Left renal pelvis (tissue), 4 donors: ENCODE results near the gene SRPK3. TPM values are rescaled to one million over a fixed set of nuclear protein-coding genes. Genes with fewer than 3 reads are reported as not detected.

ENCODE experiments used
- DNase-seq, 4 donors: peaks; one replicate each; pipeline ENCODE4 v3.0.0-alpha.2; 2013; ENCODE audit warnings: low read depth in 4 of 4, low spot score in 3 of 4
- polyA plus RNA-seq, 4 donors: library from polyadenylated mRNA; unstranded; fragments of 120-200 nt; gene quantifications; one replicate each; pipeline ENCODE4 v1.2.1, GENCODE V29; 2013; ENCODE audit not compliant: insufficient read length in 4 of 4

SRPK3 gene
- polyA plus RNA-seq, 4 donors, result 0.65 to 6.7 (median 1.9) TPM

DNA sequence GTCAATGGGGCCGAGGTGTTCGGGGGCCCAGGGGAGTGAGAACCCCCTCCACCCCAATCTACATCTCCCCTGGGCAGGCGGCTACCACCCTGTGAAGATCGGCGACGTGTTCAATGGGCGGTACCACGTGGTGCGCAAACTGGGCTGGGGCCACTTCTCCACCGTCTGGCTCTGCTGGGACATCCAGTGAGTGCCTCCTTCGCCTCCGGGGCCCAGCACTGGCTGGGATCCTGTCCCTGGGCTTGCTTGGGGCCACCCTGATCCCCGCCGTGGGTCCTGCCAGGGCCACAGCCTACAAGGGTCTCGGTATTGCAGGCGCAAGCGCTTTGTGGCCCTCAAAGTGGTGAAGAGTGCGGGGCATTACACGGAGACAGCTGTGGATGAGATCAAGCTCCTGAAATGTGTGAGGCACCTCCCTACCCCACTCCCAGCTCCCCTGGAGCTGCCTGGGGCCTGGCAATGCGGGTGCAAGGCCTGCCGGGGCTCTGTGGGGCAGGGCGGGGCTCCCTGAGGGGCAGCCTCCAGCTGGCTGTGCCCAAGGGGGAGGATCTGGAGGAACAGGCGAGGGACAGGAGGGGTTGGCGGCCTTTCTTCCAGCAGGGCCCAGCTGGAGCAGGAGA is 697 bp downstream of the SRPK3 start:
- DNase-seq, result no peak

DNA sequence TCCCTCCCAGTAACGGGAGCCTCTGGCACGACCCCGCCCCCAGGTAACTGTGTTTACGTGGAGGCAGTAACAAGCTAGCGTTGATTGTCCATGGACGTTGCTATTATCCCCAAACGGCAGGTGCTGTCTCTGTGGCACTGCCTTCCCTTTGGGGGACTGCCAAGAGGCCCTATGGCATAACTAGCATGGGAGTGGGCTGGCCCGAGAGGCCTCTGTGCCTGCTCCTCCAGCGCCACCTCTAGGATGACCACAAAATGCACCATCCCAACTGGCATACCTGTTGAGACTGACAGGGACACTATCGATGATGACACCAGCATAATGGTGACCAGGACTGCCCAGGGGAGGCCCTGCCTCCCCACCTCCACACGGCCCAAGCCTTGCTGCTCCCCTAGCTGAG is 1.5 kb downstream of the SRPK3 start:
- no peak for DNase-seq

DNA sequence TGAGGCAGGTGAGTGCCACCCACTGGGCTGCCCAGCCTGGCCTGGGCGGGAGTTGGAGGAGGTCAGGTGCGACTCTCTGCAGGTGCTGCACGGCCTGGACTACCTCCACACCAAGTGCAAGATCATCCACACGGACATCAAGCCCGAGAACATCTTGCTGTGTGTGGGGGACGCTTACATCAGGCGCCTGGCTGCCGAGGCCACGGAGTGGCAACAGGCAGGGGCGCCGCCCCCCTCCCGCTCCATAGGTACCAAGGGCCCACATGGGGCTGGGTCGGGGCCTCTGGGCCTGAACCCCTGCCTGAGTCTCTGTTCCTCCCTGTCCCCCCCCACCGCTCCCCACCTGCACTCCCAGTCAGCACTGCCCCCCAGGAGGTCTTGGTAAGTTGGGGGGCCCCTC is 2.0 kb downstream of the SRPK3 start:
- no peak for DNase-seq

DNA sequence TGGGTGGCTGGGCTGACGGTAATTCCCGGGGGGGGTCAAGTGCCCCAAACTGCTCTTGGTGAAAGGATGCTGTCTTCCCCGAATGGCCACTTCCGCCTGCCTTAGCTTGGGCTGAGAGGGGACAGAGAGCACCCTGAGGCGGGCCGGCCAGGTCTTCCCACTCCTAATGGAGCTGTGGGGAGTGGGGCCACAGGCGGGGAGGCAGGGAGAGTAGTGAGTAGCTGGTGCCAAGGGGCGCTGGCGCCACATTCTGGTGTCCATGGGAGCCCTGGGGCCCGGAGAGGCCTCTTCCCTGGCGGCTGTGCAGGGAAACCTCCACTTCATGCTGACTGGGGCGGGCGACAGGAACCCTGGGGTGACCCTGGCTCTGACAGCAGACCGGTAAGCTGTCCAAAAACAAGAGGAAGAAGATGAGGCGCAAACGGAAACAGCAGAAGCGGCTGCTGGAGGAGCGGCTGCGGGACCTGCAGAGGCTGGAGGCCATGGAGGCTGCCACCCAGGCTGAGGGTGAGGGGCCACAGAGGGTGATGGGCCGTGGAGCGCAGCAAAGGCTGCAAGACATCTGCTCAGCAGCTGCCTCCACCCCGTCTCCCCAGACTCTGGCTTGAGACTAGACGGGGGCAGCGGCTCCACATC is 2.7 kb downstream of the SRPK3 start:
- no peak for DNase-seq

DNA sequence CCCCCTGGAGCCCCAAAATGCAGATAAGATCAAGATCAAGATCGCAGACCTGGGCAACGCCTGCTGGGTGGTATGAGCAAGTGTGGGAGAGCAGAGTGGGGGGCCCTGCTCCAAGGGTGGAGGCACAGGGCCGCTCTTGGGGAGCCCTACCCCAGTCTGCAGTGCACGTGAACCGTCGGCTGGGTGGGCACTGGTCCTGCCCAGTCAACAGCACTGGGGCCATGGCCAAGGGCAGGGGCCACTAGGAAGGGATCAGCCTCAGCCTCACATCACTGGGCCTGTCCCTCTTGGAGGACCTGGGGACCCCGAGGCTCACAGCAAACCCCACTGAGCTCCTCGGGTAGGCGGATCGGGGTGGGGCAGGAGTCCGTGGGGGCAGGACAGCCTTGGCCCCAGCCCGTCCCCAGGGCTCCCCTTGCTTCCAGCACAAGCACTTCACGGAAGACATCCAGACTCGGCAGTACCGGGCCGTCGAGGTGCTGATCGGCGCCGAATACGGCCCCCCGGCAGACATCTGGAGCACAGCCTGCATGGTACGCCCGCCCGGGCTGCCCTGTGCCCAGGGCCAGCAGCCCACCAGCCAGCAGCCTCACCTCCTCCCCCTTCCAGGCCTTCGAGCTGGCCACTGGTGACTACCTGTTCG is 3.6 kb downstream of the SRPK3 start:
- no peak for DNase-seq

DNA sequence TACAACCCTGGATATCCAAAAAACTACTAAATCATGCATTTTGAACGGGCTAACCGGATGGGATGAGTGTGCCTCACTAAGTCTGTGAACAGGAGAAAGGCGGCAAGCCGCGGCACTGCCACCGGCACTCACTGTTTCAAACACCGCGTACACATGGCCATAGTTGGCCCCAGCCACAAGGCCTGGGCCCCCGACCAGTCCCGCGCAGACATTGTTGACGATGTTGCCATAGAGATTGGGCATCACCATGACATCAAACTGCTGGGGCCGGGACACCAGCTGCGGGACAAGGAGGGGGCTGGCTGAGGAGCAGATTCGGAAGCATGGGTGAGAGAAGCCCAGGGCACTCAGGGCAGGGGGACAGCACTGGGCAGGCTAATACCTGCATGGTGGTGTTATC is 5.8 kb downstream of the SRPK3 start:
- DNase-seq, result no peak

DNA sequence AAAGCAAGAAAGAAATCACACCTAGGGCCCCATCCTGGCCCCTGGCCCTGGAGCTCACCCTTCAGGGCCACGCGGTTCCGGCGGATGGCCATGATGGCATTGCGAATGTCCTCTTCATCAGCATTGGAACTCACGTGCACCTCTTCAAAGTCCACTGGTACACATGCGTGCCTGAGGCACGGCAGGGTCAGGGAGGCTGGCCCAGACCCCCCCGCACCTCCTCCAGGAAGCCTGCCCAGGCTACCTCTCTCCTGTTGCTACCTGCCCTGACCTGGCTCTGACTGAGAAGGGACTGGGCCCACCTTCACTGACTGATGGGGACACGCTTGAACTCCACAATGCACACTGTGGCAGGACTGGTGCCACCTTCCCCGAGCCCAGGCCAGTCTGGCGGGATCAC is 8.8 kb downstream of the SRPK3 start:
- no peak for DNase-seq

DNA sequence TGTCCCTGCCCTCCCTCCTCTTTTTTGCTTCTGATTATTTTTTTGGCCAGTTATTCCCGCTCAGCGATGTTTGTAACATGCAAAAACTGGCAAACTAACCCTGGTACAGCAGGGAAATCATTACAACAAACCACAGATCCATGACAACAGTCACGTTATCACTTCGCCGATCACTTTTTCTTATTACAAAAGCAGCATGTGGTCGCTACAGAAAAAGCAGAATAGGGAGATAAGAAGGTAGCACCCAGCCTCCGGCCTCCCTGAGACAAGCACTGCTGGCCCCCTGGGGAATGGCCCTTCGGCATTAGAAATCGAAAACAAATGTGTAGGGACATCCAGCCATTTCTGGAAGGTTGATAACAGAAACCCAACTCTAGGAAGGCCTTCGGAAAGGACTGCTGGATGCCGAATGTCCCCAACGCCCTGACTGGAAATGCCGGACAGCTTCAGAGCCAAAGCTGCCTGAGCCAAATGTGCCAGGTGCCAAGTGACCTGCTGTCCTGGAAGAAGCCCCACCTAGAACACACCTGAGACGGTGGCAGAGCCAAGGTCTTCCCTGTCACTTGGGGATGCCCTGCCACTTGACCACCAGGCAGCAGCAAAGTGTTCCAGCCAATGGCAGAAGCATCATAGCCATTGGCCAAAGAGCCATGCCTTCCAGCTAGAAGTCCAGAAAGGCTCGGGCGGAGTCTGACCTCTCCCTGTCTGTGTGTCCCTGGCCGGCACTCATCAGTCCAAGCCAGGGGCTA is 10.4 kb downstream of the SRPK3 start:
- DNase-seq, result no peak

DNA sequence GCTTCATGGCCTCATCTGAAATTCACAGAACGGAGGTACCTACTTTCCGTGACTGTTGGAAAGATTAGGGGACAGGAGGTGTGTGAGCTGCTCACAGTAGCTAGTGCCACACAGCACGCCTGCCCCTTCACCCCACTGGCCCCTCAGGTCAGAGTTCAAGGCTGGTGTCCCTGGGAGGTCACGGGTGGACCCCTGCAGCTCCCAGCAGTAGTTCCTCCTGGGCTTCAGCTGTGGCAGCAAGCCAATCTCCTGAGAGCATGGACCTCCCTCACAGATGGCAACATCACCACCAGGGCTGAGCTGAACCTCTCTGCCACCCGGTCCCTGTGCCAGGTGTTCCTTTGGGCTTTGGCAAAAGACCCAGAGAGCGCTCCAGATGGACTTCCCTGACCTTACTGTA is 11.5 kb downstream of the SRPK3 start:
- no peak for DNase-seq

DNA sequence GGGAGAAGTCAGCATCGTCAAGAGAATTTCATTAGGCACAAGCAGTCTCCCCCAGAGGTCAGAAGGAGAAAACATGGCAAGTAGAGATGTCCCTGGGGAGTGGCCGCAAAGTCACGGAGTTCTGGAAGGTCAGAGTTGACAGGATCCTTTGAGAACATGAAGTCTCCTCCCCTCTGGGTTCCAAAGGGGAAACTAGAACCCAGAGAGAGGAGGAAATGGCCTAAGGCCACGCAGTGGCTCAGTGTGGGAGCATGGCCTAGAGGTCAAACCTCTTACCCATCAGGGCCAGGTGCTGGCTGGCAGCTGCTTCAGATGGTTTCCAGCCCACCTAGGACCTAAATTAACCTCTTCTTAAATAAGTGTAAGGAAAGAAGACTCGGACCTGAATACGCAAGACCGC is 12.4 kb downstream of the SRPK3 start:
- DNase-seq, result no peak

DNA sequence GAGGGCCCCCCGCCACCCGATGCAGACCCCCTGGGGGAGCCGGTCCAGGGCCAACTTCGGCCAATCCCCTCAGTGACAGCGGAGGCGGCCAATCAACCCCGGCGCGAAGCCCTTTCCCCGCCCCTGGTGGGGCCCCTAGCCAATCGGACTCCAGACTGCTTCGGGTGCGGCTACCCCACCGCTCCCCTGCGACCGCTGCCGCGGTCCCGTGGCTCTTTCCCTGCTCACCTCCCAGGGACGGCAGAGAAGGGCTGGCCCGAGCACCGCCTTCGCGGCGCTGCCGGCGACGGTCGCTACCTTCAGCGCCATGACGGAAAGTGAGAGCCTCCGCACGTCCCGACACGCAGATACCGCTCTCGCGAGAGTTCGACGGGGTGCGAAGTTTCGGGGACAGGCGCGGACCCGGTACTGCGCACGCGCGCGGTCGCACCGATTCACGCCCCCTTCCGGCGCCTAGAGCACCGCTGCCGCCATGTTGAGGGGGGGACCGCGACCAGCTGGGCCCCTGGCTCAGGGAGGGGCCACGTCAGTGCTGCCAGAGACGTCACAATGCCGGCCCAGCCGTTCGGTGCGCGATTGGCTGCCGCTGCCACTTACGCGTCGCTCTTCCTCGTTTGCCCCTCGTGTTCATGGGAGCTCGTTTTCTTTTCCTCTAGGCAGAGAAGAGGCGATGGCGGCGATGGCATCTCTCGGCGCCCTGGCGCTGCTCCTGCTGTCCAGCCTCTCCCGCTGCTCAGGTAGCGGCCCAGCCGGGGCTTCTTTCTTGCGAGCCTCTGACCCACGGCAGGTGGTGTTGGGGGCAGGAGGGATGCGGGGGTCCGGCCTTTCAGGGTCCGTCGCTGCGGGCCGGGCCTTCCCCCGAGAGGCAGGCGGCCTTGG is 13.4 kb downstream of the SRPK3 start, which contains the start of the genes IDH3G and SSR4:
TSS of gene IDH3G (minus strand) at position 358 of the 879 bp plus-strand sequence. CDS start at position 309, 49 bp downstream.
TSS of gene SSR4 (plus strand) at position 651 of the 879 bp plus-strand sequence. CDS start at position 671, 20 bp downstream.
- peak; percentile 76 to 88 (median 82) for DNase-seq

DNA sequence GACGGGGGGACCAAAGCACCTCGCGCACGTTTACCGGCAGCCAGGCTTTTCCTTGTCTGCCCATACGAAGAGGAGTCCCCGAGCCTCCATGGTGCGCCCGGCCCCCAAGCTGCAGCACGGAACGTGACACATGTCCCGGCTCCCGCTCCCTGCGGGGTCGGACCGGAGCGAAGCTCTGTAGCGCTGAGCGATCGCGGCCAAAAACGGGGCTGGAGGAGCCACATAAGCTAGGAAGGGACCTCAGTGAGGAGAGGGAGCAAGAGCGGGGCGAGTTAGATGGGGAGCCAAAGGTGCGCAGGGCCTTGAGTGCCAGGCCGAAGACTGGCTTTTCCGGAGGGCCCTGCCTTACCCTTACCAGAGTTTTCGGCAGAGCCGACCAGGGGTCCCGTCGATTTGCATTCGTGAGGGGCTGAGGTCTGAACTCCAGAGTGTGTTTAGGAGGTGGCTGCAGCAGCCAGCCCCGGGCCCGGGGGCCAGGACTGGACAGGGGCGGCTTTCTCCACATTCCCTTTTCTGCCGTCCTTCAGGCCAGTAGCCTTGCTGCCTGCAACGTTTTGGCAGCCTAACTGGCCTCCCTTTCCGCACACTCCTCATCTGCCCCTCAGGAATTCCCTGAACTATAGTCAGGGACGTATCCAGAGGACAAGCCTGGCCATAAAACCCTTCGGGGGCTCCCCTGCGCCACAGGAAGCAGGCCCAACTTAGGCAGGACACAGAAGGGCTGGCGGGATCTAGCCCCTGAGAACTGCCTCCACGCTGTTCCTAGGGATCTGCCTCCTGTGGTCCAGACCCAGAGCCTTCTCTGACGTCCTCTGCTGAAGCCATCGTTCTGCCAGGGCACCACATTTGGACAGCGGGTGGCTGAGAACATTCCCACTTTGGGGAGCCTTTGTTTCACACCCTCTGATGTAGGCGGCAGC is 14.3 kb downstream of the SRPK3 start:
- no peak for DNase-seq

DNA sequence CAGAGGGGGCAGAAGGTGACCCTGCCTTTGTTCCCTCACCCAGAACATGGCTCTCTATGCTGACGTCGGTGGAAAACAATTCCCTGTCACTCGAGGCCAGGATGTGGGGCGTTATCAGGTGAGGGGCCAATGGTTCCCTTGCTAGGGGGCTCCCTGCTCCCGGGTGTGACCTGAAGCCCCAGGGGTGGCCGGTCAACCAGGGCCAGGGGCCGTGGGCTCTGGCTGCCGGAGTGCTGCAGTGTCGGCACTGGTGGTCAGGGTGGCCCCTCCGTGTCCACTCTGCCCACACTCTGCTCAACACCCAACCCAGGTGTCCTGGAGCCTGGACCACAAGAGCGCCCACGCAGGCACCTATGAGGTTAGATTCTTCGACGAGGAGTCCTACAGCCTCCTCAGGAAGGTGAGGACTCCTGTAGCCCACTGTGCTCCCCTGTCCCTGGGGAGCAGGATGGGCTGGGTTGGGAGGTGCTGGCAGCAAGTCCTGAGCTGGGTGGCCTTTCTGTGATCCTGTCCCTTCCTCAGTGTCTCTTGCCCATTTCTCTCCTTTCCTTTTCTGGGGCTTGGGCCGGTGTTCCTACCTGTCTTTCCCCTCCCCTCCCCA is 16.7 kb downstream of the SRPK3 start:
- DNase-seq, result no peak

DNA sequence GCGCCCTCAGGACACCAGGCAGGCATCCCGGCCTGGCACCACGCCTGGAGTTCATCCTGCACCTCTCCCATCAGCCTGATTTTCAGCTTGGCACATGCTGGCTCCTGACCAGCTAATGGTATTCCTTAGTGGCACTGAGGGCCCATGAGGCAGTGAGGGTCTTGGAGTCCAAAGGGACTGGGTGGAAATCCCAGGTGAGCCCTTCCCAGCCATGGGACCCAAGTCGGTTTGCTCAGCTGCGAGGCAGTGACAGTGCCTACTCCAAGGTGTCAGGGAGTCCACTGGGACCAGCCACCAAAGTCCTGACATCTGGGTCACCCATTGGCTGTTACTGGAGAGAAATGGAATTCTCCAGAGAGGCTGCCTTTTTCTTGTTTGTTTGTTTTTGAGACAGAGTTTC is 18.5 kb downstream of the SRPK3 start:
- no peak for DNase-seq

DNA sequence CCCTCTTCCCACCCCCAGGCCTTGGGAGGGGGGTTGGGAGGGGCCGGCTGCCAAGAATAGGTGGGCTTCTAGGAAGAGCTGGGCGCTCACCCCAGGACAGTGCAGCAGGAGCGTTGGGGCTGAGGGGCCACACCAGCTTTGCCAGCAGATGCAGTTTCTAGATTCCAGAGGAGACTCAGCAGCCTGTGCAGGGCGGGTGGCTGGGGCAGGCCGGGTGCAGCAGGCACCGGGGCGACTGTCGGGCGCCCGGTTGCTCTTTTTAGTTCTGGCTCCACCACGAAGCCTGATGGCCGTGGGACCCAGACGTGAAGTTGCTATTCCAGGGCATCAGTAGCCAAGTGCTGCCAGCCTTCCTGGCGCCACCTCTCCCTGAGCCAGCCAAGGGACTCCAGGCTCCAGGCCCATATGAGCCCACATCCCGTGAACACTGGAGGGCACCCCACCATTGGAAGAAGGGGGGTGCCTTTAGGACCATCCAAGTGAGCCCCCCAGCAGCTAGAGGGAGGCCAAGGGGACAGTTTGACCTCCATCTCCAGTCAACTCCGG is 19.4 kb downstream of the SRPK3 start:
- DNase-seq, result no peak

DNA sequence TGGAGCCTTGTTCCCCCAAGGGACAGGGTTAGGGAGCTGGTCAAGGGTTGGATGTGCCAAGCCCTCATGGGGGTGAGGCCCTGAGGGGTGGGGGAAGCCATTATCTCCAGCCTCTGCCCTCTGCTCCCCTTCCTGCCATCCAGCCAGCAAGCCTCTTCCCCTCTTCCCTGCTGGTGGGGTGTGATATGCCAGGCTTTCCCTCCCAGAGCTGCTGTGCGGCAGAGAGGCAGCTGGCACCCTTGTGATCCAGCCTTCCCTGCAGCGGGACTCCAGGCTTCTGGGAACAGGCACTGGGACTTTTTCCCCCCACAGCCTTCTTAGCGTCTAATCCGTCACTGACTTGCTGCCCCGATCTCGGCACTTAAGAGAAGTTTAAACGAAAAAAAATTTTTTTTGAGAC is 19.9 kb downstream of the SRPK3 start:
- DNase-seq, result no peak

DNA sequence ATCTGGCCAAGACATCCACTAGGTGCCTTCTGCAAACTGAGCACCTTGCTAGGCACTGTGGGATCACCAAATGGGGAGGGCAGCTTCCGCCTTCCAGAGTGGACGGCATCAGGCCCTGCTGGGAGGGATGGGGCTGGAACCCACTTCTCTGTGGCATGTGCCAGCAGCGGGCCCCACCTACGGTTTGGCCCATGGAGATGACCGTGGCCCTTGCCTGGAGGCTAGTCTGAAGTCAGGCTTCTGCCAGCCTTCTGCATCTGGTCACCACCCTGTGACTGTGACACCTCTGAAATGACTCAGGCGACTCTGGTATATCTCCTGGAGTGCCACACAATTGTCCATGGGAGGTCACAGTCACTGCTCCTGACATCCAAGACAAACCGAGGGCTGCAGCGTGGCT is 20.8 kb downstream of the SRPK3 start:
- no peak for DNase-seq

DNA sequence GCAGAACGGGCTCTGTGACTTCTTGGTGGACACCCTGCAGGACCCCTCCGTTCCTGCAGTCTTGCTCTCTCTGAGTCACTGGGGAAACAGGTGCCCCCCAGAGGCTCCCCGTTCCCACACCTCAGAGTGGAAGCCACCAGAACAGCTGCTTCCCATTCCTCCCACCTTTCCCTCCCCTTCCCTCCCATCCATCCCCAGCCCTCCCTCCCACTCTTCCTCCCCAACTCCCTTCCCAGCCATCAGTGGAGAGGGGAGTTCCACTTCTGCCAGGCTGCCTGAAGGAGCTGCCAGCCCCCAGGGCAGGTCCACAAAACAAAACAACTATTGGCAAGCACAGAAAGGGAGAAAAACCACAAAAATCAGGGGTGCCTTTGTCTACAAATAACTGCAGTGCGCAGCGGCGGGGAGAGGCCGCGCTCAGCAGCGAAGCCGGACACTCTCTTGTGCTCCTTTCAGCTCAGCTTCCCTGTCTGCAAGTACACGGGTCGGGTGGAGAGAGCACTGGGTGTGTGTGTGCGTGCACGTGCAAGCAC is 21.7 kb downstream of the SRPK3 start:
- no peak for DNase-seq
